Measurements from ENCODE around the gene BBS1.

DNA sequence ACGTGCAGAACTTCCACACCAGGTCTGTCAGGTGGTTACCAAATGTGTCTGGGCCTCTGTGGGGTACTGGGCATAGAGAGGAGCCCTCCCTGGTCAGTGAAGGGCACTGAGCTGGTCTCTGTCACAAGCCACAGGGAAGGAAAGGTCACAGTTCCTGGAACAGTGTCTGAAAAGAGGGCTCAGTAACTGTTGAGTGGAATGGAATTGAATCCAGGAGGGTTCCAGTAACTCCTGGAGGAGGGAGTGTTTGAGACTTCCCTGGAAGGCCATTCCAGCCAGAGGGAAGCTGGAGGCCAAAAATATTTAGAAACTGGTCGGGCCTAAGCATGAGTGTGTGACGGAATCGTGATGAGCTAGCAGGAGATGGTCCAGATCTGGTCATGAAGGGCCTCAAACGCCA is 44.2 kb downstream of the BBS1 start:
- TF ChIP-seq, protein P1, sequence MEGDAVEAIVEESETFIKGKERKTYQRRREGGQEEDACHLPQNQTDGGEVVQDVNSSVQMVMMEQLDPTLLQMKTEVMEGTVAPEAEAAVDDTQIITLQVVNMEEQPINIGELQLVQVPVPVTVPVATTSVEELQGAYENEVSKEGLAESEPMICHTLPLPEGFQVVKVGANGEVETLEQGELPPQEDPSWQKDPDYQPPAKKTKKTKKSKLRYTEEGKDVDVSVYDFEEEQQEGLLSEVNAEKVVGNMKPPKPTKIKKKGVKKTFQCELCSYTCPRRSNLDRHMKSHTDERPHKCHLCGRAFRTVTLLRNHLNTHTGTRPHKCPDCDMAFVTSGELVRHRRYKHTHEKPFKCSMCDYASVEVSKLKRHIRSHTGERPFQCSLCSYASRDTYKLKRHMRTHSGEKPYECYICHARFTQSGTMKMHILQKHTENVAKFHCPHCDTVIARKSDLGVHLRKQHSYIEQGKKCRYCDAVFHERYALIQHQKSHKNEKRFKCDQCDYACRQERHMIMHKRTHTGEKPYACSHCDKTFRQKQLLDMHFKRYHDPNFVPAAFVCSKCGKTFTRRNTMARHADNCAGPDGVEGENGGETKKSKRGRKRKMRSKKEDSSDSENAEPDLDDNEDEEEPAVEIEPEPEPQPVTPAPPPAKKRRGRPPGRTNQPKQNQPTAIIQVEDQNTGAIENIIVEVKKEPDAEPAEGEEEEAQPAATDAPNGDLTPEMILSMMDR (IDR thresholded peaks at IDR 0.05; ENCODE audit: low read depth, low read length, poor library complexity, severe bottlenecking), result no peak
- no peak for TF ChIP-seq EZH2phosphoT487 (IDR thresholded peaks at IDR 0.05; ENCODE audit: borderline replicate concordance, low read length)
